Fibroblast of villous mesenchyme (primary cell): ENCODE measurements around the gene FKBP9. TPM values are rescaled to one million over a fixed set of nuclear protein-coding genes. Genes with fewer than 3 reads are reported as not detected.

ENCODE experiments used
- DNase-seq: peaks from one replicate; pipeline ENCODE4 v3.0.0-alpha.2; 2010; ENCODE audit warnings: low read depth
- H3K4me3 ChIP-seq: 2 replicates; pipeline ENCODE4 v1.5.1; 2011; ENCODE audit warnings: low read depth, mild to moderate bottlenecking, low read length
- total RNA-seq: library from RNA; depleted of rRNA; stranded (reverse); fragments of >200 nt; gene quantifications from 2 replicates; pipeline ENCODE4 v1.2.3, GENCODE V29; 2012
- TF ChIP-seq, protein P1 (sequence below): IDR thresholded peaks from 2 replicates; pipeline ENCODE4 v1.5.1; 2012; ENCODE audit warnings: low read depth, mild to moderate bottlenecking, low read length; ENCODE audit not compliant: insufficient read depth

The FKBP9 gene
- total RNA-seq, 1 donor, result 224 TPM

DNA sequence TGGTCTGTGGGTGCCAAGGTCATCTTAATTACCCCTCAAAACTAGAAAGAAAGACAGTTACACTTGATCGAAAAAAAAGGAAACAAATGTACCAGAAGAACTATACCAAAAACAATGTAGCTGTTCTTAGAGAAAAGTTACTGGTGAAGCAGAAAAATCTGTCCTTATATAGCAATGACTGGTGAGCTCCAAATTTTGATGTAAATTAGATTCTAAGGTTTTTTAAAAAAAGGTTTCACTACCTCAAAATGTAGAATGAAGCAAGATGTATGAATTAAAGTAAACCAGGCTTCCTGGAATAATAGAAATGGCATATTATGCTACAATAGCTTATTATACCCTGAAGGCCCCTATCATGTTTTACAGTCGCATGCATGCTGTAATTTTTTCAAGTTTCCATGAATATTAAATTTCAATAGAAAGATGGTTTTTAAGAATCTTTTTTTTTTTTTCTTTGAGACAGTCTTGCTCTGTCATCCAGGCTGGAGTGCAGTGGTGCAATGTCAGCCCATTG lies 28.4 kb upstream of the FKBP9 start:
- TF ChIP-seq, protein P1, sequence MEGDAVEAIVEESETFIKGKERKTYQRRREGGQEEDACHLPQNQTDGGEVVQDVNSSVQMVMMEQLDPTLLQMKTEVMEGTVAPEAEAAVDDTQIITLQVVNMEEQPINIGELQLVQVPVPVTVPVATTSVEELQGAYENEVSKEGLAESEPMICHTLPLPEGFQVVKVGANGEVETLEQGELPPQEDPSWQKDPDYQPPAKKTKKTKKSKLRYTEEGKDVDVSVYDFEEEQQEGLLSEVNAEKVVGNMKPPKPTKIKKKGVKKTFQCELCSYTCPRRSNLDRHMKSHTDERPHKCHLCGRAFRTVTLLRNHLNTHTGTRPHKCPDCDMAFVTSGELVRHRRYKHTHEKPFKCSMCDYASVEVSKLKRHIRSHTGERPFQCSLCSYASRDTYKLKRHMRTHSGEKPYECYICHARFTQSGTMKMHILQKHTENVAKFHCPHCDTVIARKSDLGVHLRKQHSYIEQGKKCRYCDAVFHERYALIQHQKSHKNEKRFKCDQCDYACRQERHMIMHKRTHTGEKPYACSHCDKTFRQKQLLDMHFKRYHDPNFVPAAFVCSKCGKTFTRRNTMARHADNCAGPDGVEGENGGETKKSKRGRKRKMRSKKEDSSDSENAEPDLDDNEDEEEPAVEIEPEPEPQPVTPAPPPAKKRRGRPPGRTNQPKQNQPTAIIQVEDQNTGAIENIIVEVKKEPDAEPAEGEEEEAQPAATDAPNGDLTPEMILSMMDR, result no peak
- H3K4me3 ChIP-seq, result no peak overlapping the region
- DNase-seq, result no peak

DNA sequence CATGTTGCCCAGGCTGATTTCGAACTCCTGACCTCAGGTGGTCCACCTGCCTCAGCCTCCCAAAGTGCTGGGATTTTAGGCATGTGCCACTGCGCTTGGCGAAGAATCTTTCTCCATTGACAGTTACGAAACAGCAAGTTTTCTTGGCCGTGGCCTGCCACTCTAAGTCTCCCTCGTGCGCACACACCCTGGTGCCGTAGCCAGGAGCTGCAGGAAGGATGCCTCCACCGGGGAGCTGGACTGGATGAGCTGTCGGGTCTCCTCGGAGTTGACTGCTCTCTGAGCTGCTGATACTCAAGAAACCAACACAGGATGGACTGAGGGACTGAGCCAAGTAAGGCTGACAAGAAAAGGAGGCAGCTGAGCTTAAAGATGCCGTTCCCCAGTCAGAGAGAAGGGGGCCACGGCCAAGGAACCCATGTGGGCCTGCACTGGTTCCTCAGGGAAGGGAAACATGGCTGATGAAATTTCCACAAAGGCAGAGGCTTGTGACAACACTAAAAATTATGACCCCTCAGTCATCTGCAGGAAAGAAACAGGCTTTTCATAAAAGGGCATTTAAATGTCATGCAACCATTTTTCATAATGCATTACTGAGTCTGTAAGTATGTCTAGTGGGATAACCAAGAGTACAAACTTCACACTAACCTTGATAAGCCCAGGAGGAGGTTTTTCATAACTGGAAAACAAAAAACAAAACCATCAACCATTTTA lies 27.7 kb upstream of the FKBP9 start:
- TF ChIP-seq, protein P1, result no peak
- H3K4me3 ChIP-seq, result no peak overlapping the region
- no peak for DNase-seq

DNA sequence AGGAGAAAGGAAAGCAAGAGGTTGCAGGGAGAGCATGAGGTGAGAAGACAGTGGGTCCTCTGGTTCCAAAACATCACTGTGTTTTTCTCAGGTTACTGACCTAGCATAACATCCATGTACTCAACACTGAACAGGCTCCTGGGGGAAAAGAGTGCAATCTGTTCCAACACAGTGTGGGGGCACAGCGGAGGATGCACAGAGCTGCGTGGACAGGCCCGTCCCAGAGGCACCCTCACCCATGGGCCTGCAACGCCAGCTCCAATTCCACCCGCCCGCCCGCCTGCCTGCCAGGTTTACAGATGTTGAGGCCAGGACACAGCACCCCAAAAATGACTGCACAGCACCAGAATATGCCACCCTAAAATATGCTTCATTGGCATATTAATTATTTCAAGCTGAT lies 26.9 kb upstream of the FKBP9 start:
- TF ChIP-seq, protein P1, result no peak
- no peak overlapping the region for H3K4me3 ChIP-seq
- no peak for DNase-seq

DNA sequence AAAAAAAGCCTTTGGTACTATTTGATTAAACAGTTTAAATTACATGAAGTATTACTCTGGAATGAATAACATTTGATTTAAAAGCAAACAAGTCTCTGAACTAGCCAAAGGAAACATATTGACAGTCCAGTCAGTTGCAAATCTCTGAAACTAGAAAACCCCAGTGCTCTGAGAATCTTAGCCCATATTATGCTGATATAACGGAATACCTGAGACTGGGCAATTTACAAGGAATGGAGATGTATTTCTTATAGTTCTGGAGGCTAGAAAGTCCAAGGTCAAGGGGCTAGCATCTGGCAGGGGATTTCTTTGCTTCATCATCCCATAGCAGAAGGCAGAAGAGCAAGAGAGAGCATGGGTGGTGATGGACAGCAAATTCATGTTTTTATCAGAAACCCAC lies 21.7 kb upstream of the FKBP9 start:
- no peak for DNase-seq
- H3K4me3 ChIP-seq, result no peak overlapping the region

DNA sequence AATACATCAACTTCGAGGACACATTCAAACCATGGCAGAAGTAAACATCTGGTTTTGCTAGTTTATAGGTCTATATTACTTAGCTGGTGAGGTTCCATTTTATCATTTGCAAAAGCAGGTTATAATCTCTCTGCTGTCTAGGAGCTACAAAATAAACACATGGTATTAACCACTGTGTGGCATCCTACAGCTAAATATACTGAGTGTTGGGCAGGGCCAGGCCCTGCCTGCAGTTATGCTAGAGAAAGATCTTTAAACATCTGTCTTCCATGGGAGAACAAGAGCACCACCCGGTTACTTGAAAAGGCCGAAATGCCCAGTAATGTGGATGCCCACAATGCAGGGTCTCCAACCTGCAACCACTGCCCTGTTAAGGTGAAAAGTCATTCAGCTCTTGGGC lies 20.6 kb upstream of the FKBP9 start:
- DNase-seq, result no peak
- TF ChIP-seq, protein P1, result no peak
- H3K4me3 ChIP-seq, result no peak overlapping the region

More for the DNA sequence above, 21.7 kb upstream of the FKBP9 start:
- TF ChIP-seq, protein P1, result no peak

DNA sequence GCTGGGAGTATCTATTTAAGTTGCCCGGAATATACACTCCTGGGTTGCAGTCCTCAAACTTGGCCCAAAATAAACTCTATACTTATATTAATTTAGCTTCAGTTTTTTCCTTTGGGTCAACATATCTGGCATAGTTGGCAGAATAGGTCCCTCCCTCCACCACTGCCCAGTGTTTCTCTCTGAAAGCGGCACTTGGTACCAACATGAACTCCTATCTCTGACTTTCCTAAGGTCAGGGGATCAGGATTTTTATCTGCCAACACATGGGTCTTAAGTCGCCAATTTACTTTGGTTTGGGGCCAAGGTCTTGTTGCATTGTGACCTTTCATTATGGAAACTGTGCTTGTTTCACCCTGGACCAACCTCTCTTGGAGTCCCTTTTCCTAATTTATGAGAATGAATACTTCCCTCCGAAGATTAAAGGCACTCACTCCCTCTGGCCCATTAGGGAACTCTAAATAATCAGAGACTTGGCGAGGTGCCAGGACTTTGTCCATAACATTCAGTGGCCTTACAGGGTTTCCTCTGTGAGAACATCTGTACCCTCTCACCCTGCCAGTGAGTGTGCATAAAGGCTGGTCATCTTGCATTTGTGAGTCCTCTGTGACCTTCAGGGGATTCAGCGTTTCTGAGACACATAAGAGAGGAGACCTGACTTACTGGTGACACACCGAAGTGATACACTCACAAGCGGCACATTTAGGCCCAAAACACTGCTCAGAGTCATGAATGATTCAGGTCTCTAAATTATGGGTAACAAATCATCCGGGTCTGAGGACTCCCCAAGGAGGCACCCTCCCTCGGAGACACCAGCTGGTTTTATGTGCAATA lies 19.7 kb upstream of the FKBP9 start:
- peak; percentile 65 for DNase-seq

More for the DNA sequence above, 19.7 kb upstream of the FKBP9 start:
- TF ChIP-seq, protein P1, result no peak
- H3K4me3 ChIP-seq, result no peak overlapping the region
